ENCODE measurements around the gene GBP1.

DNA sequence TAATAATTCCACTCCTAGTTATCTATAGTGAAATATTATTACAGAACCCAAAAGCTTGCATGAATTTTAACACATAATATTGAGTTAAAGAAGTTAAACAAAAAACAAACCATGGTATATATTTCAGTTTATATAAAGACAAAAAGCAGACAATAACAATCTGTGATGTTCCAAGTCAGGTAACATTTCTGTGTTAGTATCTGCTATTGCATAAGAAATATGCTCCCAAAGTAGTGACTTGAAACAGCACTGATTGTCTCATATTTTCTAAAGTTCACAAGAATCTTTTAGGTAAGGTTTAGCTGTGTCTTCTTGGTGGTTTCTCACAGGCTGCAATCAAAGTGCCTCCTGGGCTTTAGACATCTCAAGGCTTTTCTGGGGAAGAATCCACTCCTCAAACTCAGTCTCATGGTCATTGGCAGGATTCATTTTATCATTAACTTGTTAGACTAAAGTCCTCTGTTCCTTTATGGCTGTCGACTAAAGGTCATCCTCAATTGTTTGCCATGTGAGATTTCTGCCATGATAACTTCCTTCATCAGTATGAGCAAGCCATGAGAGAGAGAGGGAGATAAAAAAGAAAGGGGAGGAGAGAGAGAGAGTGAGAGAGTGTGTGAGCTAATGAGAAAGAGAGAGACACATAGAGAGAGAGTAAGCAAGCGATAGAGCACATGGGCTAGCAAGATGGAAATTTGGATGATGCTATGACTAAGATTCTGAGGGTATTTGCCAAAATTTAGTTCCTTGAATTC lies 19.9 kb downstream of the GBP1 start:
- TF ChIP-seq CTCF (IDR thresholded peaks at IDR 0.05; ENCODE audit: insufficient read depth, low read length, poor library complexity, severe bottlenecking) (no peak), EZH2phosphoT487 (conservative IDR thresholded peaks at IDR 0.05; ENCODE audit: low read length) (no peak)

Data from SU-DHL-6 (cell line).